Trophoblast cell (in vitro differentiated cells and primary cell): ENCODE measurements around the gene TMEM127.

Source experiments
- DNase-seq, 2 donors: peaks; one replicate each; pipeline ENCODE4 v3.0.0-alpha.2; 2016
- H2AFZ ChIP-seq: 2 replicates; pipeline ENCODE4 v1.6.1; 2013; ENCODE audit warnings: low read length, moderate library complexity, mild to moderate bottlenecking; ENCODE audit not compliant: insufficient read depth, poor library complexity
- H2AK5ac ChIP-seq: 2 replicates; pipeline ENCODE4 v1.6.1; 2013; ENCODE audit warnings: mild to moderate bottlenecking, low read length
- H2BK120ac ChIP-seq: 2 replicates; pipeline ENCODE4 v1.6.1; 2013; ENCODE audit warnings: low read length, mild to moderate bottlenecking, moderate library complexity; ENCODE audit not compliant: insufficient read depth, poor library complexity
- H2BK12ac ChIP-seq: 2 replicates; pipeline ENCODE4 v1.6.1; 2013; ENCODE audit warnings: mild to moderate bottlenecking, low read length, moderate library complexity
- H2BK5ac ChIP-seq: 2 replicates; pipeline ENCODE4 v1.6.1; 2013; ENCODE audit warnings: low read length, low read depth, moderate library complexity, mild to moderate bottlenecking; ENCODE audit not compliant: poor library complexity
- H3K14ac ChIP-seq: 2 replicates; pipeline ENCODE4 v1.6.1; 2013; ENCODE audit warnings: mild to moderate bottlenecking, low read length
- H3K18ac ChIP-seq: 2 replicates; pipeline ENCODE4 v1.6.1; 2013; ENCODE audit warnings: mild to moderate bottlenecking, low read length
- H3K23ac ChIP-seq: 2 replicates; pipeline ENCODE4 v1.6.1; 2013; ENCODE audit warnings: low read length
- H3K27ac ChIP-seq: 2 replicates; pipeline ENCODE4 v1.5.1; 2013; ENCODE audit warnings: low read depth, mild to moderate bottlenecking, inconsistent platforms, low read length, moderate library complexity
- H3K27me3 ChIP-seq: 2 replicates; pipeline ENCODE4 v1.6.1; 2013; ENCODE audit warnings: inconsistent platforms, mild to moderate bottlenecking, low read length, moderate library complexity; ENCODE audit not compliant: insufficient read depth
- H3K36me3 ChIP-seq, 2 experiments: 1 replicate in 1 of 2; 2 replicates in 1 of 2; pipeline ENCODE4 v1.6.1; 2013; ENCODE audit warnings: low read length in 2 of 2, mild to moderate bottlenecking in 2 of 2, moderate library complexity in 1 of 2; ENCODE audit not compliant: insufficient read depth in 2 of 2, control insufficient read depth in 1 of 2
- H3K4ac ChIP-seq: 2 replicates; pipeline ENCODE4 v1.6.1; 2013; ENCODE audit warnings: low read depth, mild to moderate bottlenecking, low read length, moderate library complexity
- H3K4me1 ChIP-seq, 2 experiments: 1 replicate in 1 of 2; 2 replicates in 1 of 2; pipeline ENCODE4 v1.6.1; 2013; ENCODE audit warnings: low read length in 2 of 2, mild to moderate bottlenecking in 2 of 2, moderate library complexity in 1 of 2; ENCODE audit not compliant: insufficient read depth in 2 of 2, control insufficient read depth in 1 of 2
- H3K4me2 ChIP-seq: 2 replicates; pipeline ENCODE4 v1.6.1; 2013; ENCODE audit warnings: inconsistent platforms, mild to moderate bottlenecking, low read length, moderate library complexity
- H3K4me3 ChIP-seq: 2 replicates; pipeline ENCODE4 v1.5.1; 2013; ENCODE audit warnings: mild to moderate bottlenecking, low read depth, low read length, inconsistent platforms
- H3K79me1 ChIP-seq: one replicate; pipeline ENCODE4 v1.6.1; 2013; ENCODE audit warnings: low read length
- H3K79me2 ChIP-seq: 2 replicates; pipeline ENCODE4 v1.6.1; 2013; ENCODE audit warnings: low read length, mild to moderate bottlenecking; ENCODE audit not compliant: control insufficient read depth, insufficient read depth, poor library complexity
- H3K9ac ChIP-seq: 2 replicates; pipeline ENCODE4 v1.6.1; 2013; ENCODE audit warnings: mild to moderate bottlenecking, low read length
- H3K9me3 ChIP-seq: 2 replicates; pipeline ENCODE4 v1.6.1; 2013; ENCODE audit warnings: low read depth, mild to moderate bottlenecking, control low read depth, inconsistent platforms, low read length; ENCODE audit not compliant: insufficient read depth
- H4K12ac ChIP-seq: 2 replicates; pipeline ENCODE4 v1.6.1; 2013; ENCODE audit warnings: low read depth, mild to moderate bottlenecking, low read length, moderate library complexity
- H4K8ac ChIP-seq: 2 replicates; pipeline ENCODE4 v1.6.1; 2013; ENCODE audit warnings: low read depth, mild to moderate bottlenecking, low read length, moderate library complexity
- H4K91ac ChIP-seq: one replicate; pipeline ENCODE4 v1.6.1; 2013; ENCODE audit warnings: low read depth, mild to moderate bottlenecking, low read length, moderate library complexity
- WGBS: extraction: QIAGEN DNeasy Blood & Tissue Kit; methylation state at CpG from one replicate; pipeline ENCODE4 v1.1.7; 2013; ENCODE audit warnings: missing lambda C conversion rate; ENCODE audit not compliant: insufficient read length, insufficient coverage; ENCODE audit errors: extremely low coverage; 5-methylcytosine and 5-hydroxymethylcytosine counted together

TMEM127 gene

DNA sequence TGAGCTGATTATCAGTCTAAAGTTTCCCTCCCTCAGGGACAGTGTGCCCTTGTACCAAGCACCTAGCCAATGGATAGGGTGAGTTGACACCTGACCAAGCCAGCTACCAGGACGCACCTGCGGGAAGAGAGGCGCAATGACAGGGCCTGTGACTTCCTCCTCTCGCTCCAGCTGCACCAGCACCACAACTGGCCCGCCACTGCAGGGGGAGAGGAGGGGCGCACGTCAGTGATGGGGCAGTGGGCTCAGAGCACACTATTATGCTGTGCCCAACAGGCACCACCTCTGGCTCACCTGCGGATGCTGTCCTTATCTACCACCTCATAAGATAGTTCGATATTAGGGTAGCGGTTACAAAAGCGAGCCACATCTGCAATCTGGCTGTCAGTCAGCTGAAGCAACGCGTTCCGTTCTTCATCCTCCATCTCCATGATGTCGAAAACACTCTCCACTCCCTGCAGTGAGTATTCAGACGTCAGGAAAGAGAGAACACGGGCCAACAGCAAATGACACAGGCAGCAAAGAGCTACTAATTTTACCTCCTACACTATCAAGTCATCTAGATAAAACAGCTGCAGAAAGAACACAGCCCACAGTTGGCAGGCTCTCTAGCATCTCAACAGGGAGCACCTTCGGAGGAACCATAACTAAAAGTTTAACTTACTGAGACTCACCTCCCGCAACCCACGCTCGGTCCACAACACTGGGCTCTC, 11.1 kb upstream of the TMEM127 start:
- H3K9ac ChIP-seq = no peak overlapping the region
- H3K4me2 ChIP-seq = no peak overlapping the region
- no peak overlapping the region for H2BK5ac ChIP-seq
- H2AK5ac ChIP-seq = no peak overlapping the region
- no peak overlapping the region for H2AFZ ChIP-seq
- no peak overlapping the region for H4K12ac ChIP-seq
- no peak overlapping the region for H3K23ac ChIP-seq
- no peak overlapping the region for H4K8ac ChIP-seq
- H3K4me3 ChIP-seq = no peak overlapping the region
- whole genome bisulfite sequencing = no CpG with 5 or more reads among the region's 21 CpGs
- H3K4ac ChIP-seq = no peak overlapping the region
- H3K9me3 ChIP-seq = peaks cover 2% of the 10 kb centered on the region
- no peak overlapping the region for H3K27ac ChIP-seq
- no peaks in the 10 kb centered on the region for H3K79me1 ChIP-seq
- no peak overlapping the region for H3K18ac ChIP-seq
- H3K36me3 ChIP-seq = peaks cover 58 to 66% of the 10 kb centered on the region in 2 experiments
- H3K4me1 ChIP-seq = no peaks in the 10 kb centered on the region
- no peak overlapping the region for H2BK12ac ChIP-seq
- no peak overlapping the region for H2BK120ac ChIP-seq
- H3K79me2 ChIP-seq = no peaks in the 10 kb centered on the region
- DNase-seq = no peak
- no peak overlapping the region for H4K91ac ChIP-seq
- no peak overlapping the region for H3K14ac ChIP-seq
- no peaks in the 10 kb centered on the region for H3K27me3 ChIP-seq

DNA sequence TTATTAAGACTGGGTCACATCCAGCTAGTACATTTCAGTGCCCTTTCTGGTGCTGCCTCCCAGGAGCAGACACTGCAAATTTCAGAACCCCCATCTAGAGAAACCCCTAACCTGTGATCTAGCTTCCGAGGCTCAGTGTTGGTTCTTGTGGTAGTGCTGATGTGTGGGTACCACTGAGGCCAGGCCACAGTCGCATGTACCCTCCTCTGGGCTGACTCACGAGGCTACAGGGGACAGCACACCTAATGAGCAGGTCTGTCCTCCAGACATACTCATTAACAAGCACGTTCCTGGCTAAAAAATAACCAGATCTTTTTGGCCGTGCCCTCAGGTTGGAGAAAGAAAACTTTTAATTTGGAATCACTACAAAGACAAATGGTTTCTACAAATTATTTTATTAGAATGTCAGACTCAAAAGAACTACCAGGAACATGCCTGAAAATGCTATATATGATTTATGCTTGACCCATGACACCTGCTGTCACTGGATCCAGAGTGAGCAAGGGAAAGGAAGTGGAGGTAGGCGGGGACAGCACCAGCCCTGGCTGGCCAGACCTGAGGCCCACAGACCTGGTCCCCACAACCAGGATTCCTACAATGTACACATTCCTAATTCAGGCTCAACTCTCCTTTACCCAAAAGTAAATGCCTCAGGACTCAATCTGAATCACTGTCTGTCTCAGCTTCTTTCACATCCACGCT, 8.7 kb upstream of the TMEM127 start:
- H3K9ac ChIP-seq = no peak overlapping the region
- no peak overlapping the region for H3K14ac ChIP-seq
- H2BK12ac ChIP-seq = no peak overlapping the region
- H3K18ac ChIP-seq = no peak overlapping the region
- no peak overlapping the region for H2BK120ac ChIP-seq
- peaks cover 2% of the 10 kb centered on the region for H3K9me3 ChIP-seq
- no peak overlapping the region for H2AFZ ChIP-seq
- no CpG with 5 or more reads among the region's 7 CpGs for WGBS
- no peak overlapping the region for H3K4me3 ChIP-seq
- no peaks in the 10 kb centered on the region for H3K79me2 ChIP-seq
- no peak overlapping the region for H2AK5ac ChIP-seq
- DNase-seq = no peak
- no peaks in the 10 kb centered on the region for H3K79me1 ChIP-seq
- H3K4ac ChIP-seq = no peak overlapping the region
- H3K4me1 ChIP-seq = no peaks in the 10 kb centered on the region
- H4K91ac ChIP-seq = no peak overlapping the region
- H3K27me3 ChIP-seq = no peaks in the 10 kb centered on the region
- no peak overlapping the region for H2BK5ac ChIP-seq
- no peak overlapping the region for H4K12ac ChIP-seq
- H3K27ac ChIP-seq = no peak overlapping the region
- no peak overlapping the region for H3K4me2 ChIP-seq
- peaks cover 47 to 58% of the 10 kb centered on the region in 2 experiments for H3K36me3 ChIP-seq
- no peak overlapping the region for H3K23ac ChIP-seq
- H4K8ac ChIP-seq = no peak overlapping the region

DNA sequence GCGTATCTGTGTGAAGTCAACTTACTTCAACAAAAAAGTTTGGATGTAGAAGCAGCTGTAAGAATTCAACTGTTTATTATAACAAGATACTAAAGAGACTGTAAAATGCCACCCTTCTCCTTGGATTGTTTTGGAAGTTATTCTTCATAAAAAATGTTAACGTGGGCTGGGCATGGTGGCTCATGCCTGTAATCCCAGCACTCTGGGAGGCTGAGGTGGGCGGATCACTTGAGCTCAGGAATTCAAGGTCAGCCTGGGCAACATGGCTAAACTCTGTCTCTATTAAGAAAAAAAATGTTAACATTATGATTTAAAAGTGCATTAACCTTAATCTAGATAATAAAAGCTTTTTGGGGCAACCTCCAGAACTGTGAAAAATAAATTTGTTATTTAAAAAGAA, 8.0 kb upstream of the TMEM127 start:
- Histone ChIP-seq H3K18ac (no peak overlapping the region), H3K4ac (no peak overlapping the region)
- no peak for DNase-seq

DNA sequence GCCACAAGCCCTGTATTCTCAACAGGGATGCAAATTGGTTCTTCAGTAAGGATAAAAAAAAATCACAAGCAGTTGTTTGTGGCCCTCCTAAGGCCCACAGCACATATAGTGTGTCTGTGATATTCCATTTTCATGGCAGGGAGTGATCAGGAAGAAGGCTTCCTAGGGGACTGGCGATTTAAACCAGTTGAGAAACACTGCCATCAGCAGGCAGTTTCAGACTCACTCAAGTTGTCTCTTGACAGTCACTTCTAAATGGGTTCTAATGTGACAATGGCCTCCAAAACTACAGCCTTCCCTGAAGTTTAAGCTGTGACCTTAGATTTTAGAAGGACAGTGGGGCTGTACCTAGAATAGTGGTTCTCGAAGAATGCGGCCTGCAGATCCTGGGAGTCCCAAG, 6.2 kb upstream of the TMEM127 start:
- Histone ChIP-seq H3K27me3 (no peaks in the 10 kb centered on the region), H3K79me1 (no peaks in the 10 kb centered on the region), H4K8ac (no peak overlapping the region), H4K91ac (no peak overlapping the region), H3K14ac (no peak overlapping the region), H2AK5ac (no peak overlapping the region), H2BK5ac (no peak overlapping the region), H3K4ac (no peak overlapping the region), H3K9me3 (peaks cover 2% of the 10 kb centered on the region), H3K27ac (no peak overlapping the region), H2BK12ac (no peak overlapping the region), H3K36me3 (peaks cover 40 to 53% of the 10 kb centered on the region in 2 experiments), H4K12ac (no peak overlapping the region), H3K4me1 (peaks cover 0 to 2% of the 10 kb centered on the region in 2 experiments), H3K18ac (no peak overlapping the region), H3K4me3 (no peak overlapping the region), H3K4me2 (no peak overlapping the region), H3K9ac (no peak overlapping the region), H2AFZ (no peak overlapping the region), H2BK120ac (no peak overlapping the region), H3K23ac (no peak overlapping the region), H3K79me2 (no peaks in the 10 kb centered on the region)
- WGBS = no CpG with 5 or more reads among the region's 3 CpGs
- no peak for DNase-seq

More for the DNA sequence above, 8.0 kb upstream of the TMEM127 start:
- Histone ChIP-seq H2BK12ac (no peak overlapping the region), H3K79me2 (no peaks in the 10 kb centered on the region), H3K4me3 (no peak overlapping the region), H3K79me1 (no peaks in the 10 kb centered on the region), H3K9me3 (peaks cover 2% of the 10 kb centered on the region), H4K12ac (no peak overlapping the region), H3K4me2 (no peak overlapping the region), H3K14ac (no peak overlapping the region), H2BK120ac (no peak overlapping the region), H3K4me1 (no peaks in the 10 kb centered on the region), H3K23ac (no peak overlapping the region), H3K36me3 (peaks cover 48 to 58% of the 10 kb centered on the region in 2 experiments), H2AFZ (no peak overlapping the region), H4K8ac (no peak overlapping the region), H2AK5ac (no peak overlapping the region), H3K9ac (no peak overlapping the region), H2BK5ac (no peak overlapping the region), H3K27me3 (no peaks in the 10 kb centered on the region), H3K27ac (no peak overlapping the region), H4K91ac (no peak overlapping the region)
- WGBS = no CpG with 5 or more reads among the region's 3 CpGs
